Skeletal muscle tissue (tissue), 4 donors: ENCODE data around the gene ADAMTS20. TPM values are rescaled to one million over a fixed set of nuclear protein-coding genes. Genes with fewer than 3 reads are reported as not detected.

Source experiments
- H3K27ac ChIP-seq: one replicate; pipeline ENCODE4 v1.7.0; 2013; ENCODE audit warnings: mild to moderate bottlenecking, low read depth, low read length, inconsistent platforms
- H3K27me3 ChIP-seq, 3 donors: one replicate each; pipeline ENCODE4 v1.7.0; 2013; ENCODE audit warnings: low read length in 3 of 3; ENCODE audit not compliant: control insufficient read depth in 3 of 3, insufficient read depth in 3 of 3
- H3K36me3 ChIP-seq, 3 donors: one replicate each; pipeline ENCODE4 v1.7.0; 2013; ENCODE audit warnings: low read length in 3 of 3; ENCODE audit not compliant: control insufficient read depth in 3 of 3, insufficient read depth in 3 of 3
- H3K4me1 ChIP-seq, 3 donors: one replicate each; pipeline ENCODE4 v1.7.0; 2013; ENCODE audit warnings: low read length in 3 of 3, mild to moderate bottlenecking in 3 of 3; ENCODE audit not compliant: control insufficient read depth in 3 of 3, insufficient read depth in 3 of 3
- H3K4me3 ChIP-seq, 3 donors: one replicate each; pipeline ENCODE4 v1.7.0; 2013; ENCODE audit warnings: low read length in 3 of 3
- H3K9ac ChIP-seq, 3 donors: one replicate each; pipeline ENCODE4 v1.7.0; 2013; ENCODE audit warnings: low read length in 3 of 3, mild to moderate bottlenecking in 3 of 3, moderate library complexity in 2 of 3, low read depth in 1 of 3
- H3K9me3 ChIP-seq, 3 donors: one replicate each; pipeline ENCODE4 v1.7.0; 2013; ENCODE audit warnings: low read length in 3 of 3; ENCODE audit not compliant: control insufficient read depth in 3 of 3
- total RNA-seq: library from RNA; depleted of rRNA; stranded (reverse); fragments of >200 nt; gene quantifications from one replicate; pipeline ENCODE4 v1.2.3, GENCODE V29; 2014
- donor health status: Osteomylitis.

Gene ADAMTS20
- total RNA-seq, 1 donor from 2014 or later: 0.52 TPM

GRCh38 chr12:43306066-43306465 lies 245.9 kb downstream of the ADAMTS20 start:
- H3K4me1 ChIP-seq: no peaks in the 10 kb centered on the region
- H3K27ac ChIP-seq: no peak overlapping the region
- H3K4me3 ChIP-seq: no peak overlapping the region
- H3K36me3 ChIP-seq: no peaks in the 10 kb centered on the region
- H3K9me3 ChIP-seq: no peaks in the 10 kb centered on the region
- no peak overlapping the region for H3K9ac ChIP-seq
- no peaks in the 10 kb centered on the region for H3K27me3 ChIP-seq

GRCh38 chr12:43305065-43305464 lies 246.9 kb downstream of the ADAMTS20 start:
- H3K4me3 ChIP-seq: no peak overlapping the region
- no peak overlapping the region for H3K27ac ChIP-seq
- no peaks in the 10 kb centered on the region for H3K36me3 ChIP-seq
- H3K4me1 ChIP-seq: no peaks in the 10 kb centered on the region
- H3K9ac ChIP-seq: no peak overlapping the region
- H3K27me3 ChIP-seq: no peaks in the 10 kb centered on the region
- H3K9me3 ChIP-seq: no peaks in the 10 kb centered on the region

Other genes starting within 250 kb of the ADAMTS20 start
- 10.4 TPM for gene PUS7L, start 206.6 kb upstream of the ADAMTS20 start, total RNA-seq
- 7.3 TPM for gene IRAK4, start 206.7 kb upstream of the ADAMTS20 start, total RNA-seq